Measurements from ENCODE around the gene MARCHF9. TPM values are rescaled to one million over a fixed set of nuclear protein-coding genes. Genes with fewer than 3 reads are reported as not detected.

The MARCHF9 gene
- total RNA-seq, 1 experiment from 2014 or later, result 21.8 TPM

DNA sequence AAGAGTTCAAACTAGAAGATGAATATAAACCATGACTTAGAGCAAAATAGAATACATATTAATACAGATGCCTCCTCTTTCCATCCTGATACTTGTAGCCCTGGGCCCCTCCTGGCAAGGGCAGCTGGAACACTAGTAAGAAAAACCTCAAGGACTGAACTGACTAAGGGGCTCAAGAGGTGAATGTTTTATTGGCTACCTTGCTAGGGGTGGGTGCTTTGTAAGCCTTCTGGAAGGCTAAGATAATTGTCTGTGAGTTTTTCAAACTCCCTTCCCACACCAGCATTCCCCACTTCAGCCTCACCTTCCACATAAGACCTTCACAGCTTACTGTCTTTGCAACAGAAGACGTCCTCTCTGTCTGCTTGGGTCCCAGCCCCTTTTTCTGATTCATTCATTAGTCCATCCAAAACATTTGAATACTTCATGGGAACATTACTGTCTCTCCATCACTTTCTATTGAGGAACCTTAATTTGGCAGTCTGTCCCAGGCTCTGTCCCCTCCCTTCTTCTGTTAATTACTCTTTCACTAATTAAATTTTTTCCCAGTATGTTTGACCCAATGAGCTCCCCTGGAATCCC lies 1.1 kb upstream of the MARCHF9 start:
- DNase-seq (ENCODE audit: low read depth, low spot score), result no peak
- Histone ChIP-seq H2AFZ (ENCODE audit: low read depth, low read length, poor library complexity, severe bottlenecking) (no peak overlapping the region), H3K9ac (ENCODE audit: low read length) (peak overlapping the region; percentile 20; the same call in 1 of the 2 replicates), H3K4me1 (ENCODE audit: control insufficient read depth in 1 of 2, insufficient read depth in 2 of 2, low read length in 2 of 2) (peaks cover 20 to 46% of the 10 kb centered on the region in 2 experiments), H3K79me2 (ENCODE audit: insufficient read depth, low read length) (peaks cover 33% of the 10 kb centered on the region), H3K9me3 (ENCODE audit: control insufficient read depth in 1 of 2, insufficient read depth in 1 of 2, low read depth in 1 of 2, low read length in 2 of 2) (no peaks in the 10 kb centered on the region), H3K4me2 (ENCODE audit: low read length) (peak overlapping the region; percentile 93), H3K27me3 (ENCODE audit: insufficient read depth, low read length) (no peaks in the 10 kb centered on the region), H3K36me3 (ENCODE audit: control insufficient read depth in 1 of 2, insufficient read depth in 2 of 2, low read length in 2 of 2) (peaks cover 12 to 19% of the 10 kb centered on the region in 2 experiments; a peak in 2 of 4 replicates), H4K20me1 (ENCODE audit: insufficient read depth) (no peaks in the 10 kb centered on the region), H3K4me3 (replicated peaks in 1 of 2; ENCODE audit: low read depth in 1 of 2, low read length in 2 of 2) (peak overlapping the region in 1 of 2 experiments; percentile 64; a peak in 2 of 4 replicates), H3K27ac (ENCODE audit: low read depth, low read length) (0 out of 2 replicates have a peak overlapping the region, but pooled peaks have one; percentile 4), H3K9me2 (ENCODE audit: insufficient read depth) (no peaks in the 10 kb centered on the region)
- ChIA-PET CTCF (interaction anchor here (0.8 kb wide), 1 partner anchor 9 kb away, joined by 3 read pairs; the partner anchor contains the start of gene TSPAN31), POLR2A (interaction anchor here (1.2 kb wide), 1 partner anchor 13 kb away, joined by 4 read pairs; the partner anchor contains the start of gene CYP27B1), RAD21 (ENCODE audit: low non-redundant PET in 1 of 2, low total read pairs in 2 of 2, uncharacterized antibody in 2 of 2, unreplicated experiment in 2 of 2) (no interaction called here)
- TF ChIP-seq, protein P1, sequence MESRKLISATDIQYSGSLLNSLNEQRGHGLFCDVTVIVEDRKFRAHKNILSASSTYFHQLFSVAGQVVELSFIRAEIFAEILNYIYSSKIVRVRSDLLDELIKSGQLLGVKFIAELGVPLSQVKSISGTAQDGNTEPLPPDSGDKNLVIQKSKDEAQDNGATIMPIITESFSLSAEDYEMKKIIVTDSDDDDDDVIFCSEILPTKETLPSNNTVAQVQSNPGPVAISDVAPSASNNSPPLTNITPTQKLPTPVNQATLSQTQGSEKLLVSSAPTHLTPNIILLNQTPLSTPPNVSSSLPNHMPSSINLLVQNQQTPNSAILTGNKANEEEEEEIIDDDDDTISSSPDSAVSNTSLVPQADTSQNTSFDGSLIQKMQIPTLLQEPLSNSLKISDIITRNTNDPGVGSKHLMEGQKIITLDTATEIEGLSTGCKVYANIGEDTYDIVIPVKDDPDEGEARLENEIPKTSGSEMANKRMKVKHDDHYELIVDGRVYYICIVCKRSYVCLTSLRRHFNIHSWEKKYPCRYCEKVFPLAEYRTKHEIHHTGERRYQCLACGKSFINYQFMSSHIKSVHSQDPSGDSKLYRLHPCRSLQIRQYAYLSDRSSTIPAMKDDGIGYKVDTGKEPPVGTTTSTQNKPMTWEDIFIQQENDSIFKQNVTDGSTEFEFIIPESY (IDR thresholded peaks at IDR 0.05; ENCODE audit: extremely low read depth, insufficient replicate concordance, low read length), result no peak
- TF ChIP-seq SIN3A (IDR thresholded peaks at IDR 0.05; ENCODE audit: low read depth) (no peak), CBX3 (IDR thresholded peaks at IDR 0.05; ENCODE audit: low read depth) (no peak), JUND (IDR thresholded peaks at IDR 0.05) (no peak), POLR2AphosphoS5 (IDR thresholded peaks at IDR 0.05; ENCODE audit: low read depth, low read length) (no peak), EGR1 (IDR thresholded peaks at IDR 0.05; ENCODE audit: low read depth) (no peak), YY1 (IDR thresholded peaks at IDR 0.05; ENCODE audit: extremely low read depth, insufficient replicate concordance, low read depth, low read length) (no peak), POLR2A (IDR thresholded peaks at IDR 0.05; ENCODE audit: borderline replicate concordance, extremely low read depth, insufficient read depth, insufficient read length) (no peak), EZH2 (IDR thresholded peaks at IDR 0.05) (no peak), ZNF274 (IDR thresholded peaks at IDR 0.05; ENCODE audit: low read depth, low read length) (no peak), SP1 (IDR thresholded peaks at IDR 0.05; ENCODE audit: low read depth) (no peak), ELF1 (IDR thresholded peaks at IDR 0.05; ENCODE audit: borderline replicate concordance, low read depth) (no peak), TCF7L2 (IDR thresholded peaks at IDR 0.05; ENCODE audit: borderline replicate concordance, extremely low read depth, insufficient read depth, insufficient read length) (no peak), ZFX (IDR thresholded peaks at IDR 0.05) (no peak)
- TF ChIP-seq, protein P2, sequence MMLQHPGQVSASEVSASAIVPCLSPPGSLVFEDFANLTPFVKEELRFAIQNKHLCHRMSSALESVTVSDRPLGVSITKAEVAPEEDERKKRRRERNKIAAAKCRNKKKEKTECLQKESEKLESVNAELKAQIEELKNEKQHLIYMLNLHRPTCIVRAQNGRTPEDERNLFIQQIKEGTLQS (IDR thresholded peaks at IDR 0.05), result no peak
- TF ChIP-seq, protein P3, sequence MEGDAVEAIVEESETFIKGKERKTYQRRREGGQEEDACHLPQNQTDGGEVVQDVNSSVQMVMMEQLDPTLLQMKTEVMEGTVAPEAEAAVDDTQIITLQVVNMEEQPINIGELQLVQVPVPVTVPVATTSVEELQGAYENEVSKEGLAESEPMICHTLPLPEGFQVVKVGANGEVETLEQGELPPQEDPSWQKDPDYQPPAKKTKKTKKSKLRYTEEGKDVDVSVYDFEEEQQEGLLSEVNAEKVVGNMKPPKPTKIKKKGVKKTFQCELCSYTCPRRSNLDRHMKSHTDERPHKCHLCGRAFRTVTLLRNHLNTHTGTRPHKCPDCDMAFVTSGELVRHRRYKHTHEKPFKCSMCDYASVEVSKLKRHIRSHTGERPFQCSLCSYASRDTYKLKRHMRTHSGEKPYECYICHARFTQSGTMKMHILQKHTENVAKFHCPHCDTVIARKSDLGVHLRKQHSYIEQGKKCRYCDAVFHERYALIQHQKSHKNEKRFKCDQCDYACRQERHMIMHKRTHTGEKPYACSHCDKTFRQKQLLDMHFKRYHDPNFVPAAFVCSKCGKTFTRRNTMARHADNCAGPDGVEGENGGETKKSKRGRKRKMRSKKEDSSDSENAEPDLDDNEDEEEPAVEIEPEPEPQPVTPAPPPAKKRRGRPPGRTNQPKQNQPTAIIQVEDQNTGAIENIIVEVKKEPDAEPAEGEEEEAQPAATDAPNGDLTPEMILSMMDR (IDR thresholded peaks at IDR 0.05 in 2 of 3, conservative IDR thresholded peaks at IDR 0.05 in 1 of 3; ENCODE audit: borderline replicate concordance in 1 of 3, insufficient read depth in 1 of 3, low read depth in 2 of 3, low read length in 2 of 3), result no peak
- TF ChIP-seq, protein P4, sequence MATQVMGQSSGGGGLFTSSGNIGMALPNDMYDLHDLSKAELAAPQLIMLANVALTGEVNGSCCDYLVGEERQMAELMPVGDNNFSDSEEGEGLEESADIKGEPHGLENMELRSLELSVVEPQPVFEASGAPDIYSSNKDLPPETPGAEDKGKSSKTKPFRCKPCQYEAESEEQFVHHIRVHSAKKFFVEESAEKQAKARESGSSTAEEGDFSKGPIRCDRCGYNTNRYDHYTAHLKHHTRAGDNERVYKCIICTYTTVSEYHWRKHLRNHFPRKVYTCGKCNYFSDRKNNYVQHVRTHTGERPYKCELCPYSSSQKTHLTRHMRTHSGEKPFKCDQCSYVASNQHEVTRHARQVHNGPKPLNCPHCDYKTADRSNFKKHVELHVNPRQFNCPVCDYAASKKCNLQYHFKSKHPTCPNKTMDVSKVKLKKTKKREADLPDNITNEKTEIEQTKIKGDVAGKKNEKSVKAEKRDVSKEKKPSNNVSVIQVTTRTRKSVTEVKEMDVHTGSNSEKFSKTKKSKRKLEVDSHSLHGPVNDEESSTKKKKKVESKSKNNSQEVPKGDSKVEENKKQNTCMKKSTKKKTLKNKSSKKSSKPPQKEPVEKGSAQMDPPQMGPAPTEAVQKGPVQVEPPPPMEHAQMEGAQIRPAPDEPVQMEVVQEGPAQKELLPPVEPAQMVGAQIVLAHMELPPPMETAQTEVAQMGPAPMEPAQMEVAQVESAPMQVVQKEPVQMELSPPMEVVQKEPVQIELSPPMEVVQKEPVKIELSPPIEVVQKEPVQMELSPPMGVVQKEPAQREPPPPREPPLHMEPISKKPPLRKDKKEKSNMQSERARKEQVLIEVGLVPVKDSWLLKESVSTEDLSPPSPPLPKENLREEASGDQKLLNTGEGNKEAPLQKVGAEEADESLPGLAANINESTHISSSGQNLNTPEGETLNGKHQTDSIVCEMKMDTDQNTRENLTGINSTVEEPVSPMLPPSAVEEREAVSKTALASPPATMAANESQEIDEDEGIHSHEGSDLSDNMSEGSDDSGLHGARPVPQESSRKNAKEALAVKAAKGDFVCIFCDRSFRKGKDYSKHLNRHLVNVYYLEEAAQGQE (IDR thresholded peaks at IDR 0.05; ENCODE audit: low read depth), result no peak
- BruUV-seq (replicated peaks), result no TSS peak
- ATAC-seq, result no peak
- intact Hi-C loops (cut with micrococcal nuclease), result no loop called here

Data from HCT116 (cell line).